ENCODE measurements around the gene TSPAN2.

The TSPAN2 gene

DNA sequence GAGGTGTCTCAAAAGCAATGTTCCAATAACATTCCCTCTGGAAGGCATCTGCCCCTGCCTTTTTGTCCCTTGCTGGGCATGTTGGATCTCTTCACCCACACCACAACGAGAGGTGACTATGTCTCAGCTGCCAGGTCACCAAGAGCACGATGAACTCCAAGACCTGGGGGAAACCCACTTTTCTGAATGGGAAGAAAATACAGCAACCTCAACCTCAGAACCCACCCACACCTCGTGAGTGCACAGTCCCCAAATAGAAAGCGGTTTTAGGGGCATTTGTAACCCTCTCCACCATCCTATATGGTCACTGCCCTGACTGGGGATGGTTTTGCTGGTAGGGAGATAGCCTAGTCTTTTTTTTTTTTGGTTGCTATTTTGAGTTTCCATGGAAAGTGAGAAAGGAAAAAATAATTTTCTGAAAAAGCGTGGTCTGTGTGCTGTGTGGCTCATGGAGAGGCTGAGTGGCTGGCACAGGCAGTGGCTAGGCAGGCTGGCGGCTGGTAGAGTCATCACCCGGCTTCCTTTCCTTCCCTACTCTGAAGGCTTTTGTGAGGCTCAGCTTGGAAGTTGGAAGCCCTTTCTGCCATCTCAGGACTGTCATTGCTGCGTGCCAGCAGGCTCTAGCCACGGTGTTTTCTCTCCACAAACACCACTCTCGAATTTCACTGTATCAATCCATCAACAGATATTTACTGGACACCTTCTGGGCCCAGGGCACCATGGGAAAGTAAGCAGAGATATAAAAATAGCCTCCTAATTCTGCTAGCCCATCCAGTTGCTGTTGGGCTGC, 15.8 kb downstream of the TSPAN2 start:
- no peak for DNase-seq

DNA sequence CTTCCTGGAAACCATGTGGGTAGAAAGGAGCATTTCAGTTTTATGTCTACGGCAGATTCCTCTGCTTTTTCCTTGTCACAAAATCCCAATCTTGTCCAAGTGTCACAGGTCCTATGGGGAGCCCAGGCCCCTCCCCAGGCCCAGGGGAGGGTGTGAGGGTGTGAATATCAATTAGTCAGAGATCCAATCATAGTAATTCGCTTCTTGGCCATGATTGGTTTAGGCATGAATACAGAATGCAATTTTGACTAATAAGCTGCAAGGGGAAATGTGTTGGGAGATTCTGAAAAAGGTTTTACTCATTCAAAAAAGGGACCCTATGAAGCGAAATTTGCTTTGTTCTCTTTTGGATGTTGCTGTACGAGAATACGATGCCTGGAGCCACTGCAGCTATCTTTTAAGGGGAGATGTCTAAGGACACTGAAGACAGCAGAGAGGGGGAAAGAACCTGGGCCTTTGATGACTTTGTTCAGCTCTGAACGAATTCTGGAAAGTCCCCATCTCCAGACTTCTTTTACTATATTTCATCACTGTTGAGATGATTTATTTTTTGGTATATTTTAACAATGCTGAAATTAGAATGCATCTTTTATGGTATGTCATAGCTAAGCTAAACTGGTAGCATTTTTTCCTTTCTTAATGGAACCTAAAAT, 18.2 kb downstream of the TSPAN2 start:
- no peak for DNase-seq

DNA sequence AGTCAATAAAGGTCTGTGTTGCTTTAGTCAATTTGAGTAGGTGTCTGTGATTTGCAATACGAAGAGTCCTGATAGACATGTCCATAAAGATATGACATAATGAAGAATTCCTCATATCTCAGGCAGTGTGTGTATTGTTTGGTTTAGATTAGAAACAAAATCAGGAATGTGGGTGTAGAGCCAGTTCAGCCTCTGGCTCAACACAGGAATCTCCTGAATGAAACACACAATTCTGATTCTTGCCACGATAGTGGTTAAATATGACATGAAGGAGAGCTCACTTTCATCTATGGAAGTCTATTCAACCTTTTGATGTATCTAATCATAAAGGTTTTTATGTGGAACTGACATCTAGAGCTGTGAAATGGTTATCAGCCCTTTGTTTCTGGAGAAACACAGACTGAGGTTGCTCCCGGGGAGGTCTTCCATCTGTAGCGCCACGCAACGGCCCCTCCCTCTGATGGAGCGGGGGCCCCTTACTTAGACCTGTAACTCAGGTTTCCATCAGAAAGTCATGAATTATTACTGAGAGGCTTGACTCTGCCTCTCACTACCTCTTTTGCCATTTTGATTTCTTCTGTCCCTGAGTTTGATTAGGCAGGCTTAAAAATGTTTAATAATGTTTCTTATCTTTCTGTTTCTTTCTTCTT, 19.5 kb downstream of the TSPAN2 start:
- DNase-seq = no peak

DNA sequence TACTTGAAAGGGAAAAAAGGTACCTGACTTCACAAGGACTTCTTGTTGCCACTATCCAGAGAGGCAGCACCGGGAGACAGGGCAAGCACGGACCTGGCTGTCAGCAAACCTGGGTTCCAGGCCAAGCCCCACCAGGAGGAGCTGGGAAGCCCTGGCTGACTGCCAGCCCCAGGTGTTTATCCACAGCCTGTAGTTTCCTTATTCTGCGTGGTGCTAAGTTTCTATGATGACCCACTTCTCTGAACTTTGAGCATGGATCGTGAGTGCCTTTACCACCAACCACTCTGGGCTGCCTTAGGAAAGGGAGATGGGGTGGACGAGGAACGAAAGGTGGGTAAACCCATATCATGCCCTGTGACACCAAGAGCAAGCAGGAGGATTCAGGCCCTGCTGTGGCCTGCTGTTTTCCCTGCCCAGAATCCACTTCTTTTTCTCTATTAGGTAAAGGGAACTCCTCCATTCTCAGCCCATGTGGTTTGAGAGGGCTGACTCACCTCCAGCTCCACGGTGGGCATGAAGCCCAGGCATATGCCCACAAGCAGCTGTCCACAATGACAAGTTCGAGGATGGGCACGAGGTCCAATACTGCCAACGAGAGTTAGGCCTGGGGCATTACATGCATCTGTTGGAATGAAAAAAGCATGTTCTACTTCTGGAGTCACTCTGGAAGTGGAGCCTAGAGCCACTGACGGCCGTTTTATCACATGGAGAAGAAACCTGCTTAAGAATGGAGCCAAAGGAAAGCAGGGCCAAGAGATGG, 20.3 kb downstream of the TSPAN2 start:
- DNase-seq = no peak

DNA sequence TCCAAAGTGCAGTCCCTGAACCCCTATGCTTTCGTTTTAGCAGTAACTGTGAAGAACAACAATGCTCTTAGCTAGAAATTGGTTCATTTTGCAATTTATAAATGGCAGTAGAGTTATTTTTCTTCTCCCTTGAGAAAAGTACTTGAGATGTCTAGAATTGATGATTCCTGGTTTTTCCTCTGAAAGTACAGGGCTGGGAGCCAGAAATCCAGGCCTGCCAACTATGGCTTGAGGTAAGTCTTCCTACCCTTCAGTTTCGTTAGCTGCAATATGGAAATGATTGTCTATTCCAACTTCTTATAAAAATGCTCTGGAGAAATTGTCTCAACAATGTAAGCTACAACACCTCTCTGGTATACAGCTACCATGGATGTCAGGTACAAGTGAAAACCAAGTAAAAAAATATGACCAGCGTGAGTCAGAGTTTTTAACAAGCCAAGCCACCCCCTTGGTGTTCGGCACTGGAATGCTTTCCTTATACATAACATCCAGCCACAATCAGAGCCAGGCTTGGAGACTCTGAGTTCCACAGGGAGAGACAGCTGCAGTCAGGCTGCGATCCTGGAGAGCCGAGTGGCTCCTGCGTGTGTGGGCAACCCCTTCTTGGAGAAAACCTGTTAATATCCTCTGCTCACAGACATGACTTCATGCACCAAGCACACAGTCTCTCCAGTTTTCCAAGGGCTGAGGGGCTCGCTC, 22.0 kb downstream of the TSPAN2 start:
- DNase-seq = no peak

DNA sequence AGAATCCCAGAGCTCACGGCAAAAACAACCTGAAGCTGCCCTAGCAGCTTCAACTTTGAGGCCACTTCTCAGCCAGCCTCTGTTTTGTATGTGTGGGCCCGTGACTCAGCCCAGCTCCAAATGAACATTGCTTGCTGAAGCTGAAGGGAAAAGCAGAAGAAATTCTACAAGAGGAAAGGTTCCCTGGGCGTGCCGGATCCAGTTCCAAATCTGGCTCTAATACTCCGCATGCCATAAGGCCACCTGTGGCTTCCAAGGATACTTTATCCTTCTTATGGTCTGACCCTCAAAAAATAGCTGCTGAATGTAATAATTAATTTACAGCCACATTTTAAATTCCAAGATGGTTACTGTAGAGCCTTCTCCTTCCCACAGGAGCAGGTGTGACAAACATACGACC, 24.3 kb downstream of the TSPAN2 start:
- no peak for DNase-seq

DNA sequence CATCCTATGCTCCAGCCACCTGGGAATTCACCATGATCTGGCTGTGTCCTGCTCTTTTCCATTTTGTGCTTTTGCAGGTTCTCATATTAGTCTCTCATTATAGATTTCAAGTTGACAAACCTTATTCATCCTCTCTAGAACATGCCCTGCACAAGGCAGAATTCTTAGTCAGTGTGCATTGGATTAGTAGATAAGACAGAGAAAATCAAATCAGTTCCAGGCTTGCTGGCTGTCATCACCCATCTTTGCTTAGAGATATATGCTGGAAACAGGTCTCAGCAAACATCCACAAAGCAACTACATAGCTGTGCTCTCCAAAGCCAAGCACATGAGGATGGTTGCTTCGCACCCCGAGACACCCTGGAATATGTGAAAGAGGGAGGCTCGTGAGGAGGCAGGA, 24.8 kb downstream of the TSPAN2 start:
- DNase-seq = no peak

DNA sequence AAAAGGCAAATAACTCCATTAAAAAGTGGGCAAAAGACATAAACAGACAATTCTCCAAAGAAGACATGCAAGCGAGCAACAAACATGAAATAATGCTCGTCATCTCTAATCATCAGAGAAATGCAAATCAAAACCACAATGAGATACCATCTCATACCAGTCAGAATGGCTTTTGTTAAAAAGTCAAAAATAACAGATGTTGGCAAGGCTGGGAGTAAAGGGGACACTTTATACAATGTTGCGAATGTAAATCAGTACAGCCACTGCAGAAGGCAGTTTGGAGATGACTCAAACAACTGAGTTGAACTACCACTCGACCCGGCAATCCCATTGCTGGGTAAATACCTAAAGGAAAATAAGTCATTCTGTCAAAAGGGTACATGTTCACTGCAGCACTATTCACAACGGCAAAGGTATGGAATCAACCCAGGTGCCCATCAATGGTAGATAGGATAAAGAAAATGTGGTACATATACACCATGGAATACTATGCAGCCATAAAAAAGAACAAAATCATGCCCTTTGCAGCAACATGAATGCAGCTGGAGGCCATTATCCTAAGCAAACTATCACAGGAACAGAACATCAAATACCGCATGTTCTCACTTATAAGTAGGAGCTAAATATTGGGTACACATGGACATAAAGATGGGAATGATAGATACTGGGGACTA, 25.9 kb downstream of the TSPAN2 start:
- no peak for DNase-seq

DNA sequence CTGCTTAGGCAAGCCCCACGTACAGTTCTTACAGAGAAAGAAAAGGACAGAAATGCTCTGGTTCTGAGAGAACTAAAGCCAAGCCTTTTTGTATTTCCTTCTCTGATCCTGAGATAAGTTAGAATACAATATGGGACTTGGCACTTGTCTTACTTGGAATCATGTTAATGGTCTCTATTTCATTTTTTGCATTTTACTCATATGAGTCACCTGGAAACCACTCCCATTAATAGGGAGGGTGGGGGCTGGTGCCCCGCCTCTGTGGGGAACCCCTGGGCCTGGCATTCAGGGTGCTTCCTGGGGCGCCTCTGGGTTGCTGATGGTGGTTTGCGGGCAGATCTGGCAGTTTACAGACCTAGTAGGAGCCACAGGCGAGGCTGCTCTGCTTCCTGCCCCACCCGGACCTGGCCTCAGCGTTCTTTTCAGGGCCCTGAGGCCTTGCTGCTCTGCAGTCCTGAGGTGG, 26.7 kb downstream of the TSPAN2 start:
- peak; percentile 79 for DNase-seq

DNA sequence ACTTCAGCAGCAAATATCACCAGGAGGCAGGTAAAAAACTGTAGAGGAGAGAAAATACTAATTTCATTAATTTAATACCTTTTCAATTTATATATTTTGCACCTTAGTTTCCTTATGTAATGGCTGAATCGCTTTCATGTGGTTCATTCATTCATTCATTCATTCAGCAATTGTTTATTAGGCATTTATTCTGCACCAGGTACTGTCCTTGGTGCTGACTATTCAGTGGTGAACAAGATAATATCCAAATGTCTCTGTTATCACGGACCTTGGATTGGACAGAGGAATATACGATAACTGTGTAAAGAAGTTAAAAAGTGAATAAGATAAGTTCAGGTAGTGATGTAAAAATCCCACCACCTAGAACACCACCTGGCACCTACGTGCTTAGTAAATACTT, 28.8 kb downstream of the TSPAN2 start:
- DNase-seq = no peak

DNA sequence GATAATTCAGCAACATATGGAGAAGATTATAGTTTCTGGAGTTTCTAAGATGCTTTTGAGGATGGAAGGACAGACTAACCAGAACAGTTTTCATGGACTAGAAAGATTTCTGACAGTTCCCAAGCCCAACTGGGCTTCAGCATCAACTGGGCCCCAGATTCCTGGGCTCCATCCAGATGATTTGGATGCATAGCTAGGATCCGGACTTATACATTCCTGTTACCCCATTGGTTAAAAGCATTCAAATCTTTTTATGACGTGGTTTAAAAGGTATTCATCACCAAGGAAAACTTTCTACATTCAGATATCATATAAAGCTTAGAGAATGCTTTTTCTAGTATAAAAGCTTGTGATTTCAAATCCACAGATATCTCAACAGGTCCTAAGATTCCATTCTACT, 30.0 kb downstream of the TSPAN2 start:
- no peak for DNase-seq

DNA sequence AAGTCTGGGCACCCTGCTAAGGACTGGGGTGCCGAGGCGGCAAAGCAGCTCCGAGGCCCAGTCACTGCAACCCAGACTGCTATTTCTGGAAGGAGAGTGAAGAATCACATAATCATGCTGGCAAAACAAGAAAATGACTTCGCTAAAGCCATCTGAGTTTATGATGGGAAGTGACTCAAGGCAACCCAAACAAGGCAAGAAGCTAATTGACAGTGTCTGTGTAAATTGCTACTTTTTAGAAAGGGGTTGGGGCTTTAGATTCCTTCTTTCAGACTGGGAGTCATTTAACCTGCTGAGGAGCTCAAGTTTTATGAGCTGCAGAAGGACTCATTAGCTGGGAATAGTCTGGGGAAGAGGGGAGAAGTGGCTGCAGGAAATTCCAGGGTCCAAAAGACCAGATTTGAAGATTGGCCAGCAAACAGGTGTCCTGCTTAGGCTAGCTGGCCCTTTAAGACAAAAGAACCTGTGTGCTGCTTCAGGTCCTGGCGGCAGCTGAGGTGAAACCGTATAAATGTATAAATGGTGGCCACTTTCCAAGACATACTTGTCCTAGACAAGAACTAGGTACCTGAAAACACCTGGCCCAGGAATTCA, 31.5 kb downstream of the TSPAN2 start:
- no peak for DNase-seq

DNA sequence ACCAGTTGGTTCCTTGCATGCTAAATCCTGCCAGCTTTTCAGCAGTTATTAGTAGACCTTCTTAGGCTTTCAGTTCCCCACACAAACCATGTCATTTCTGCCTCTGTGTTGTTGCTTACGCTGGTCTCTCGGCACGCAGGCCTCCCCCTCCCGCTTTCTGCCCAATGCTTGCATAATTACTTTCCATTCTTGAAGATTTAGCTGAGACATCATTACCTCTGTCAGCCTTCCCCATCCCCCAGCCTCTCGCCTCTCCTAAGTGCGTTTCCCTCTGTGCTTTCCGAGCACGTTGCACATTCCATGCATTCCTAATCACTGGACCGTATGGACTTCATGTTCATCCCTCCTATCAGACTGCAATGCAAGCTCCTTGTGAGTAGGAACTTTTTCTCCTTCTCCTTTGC, 32.9 kb downstream of the TSPAN2 start:
- DNase-seq = no peak

DNA sequence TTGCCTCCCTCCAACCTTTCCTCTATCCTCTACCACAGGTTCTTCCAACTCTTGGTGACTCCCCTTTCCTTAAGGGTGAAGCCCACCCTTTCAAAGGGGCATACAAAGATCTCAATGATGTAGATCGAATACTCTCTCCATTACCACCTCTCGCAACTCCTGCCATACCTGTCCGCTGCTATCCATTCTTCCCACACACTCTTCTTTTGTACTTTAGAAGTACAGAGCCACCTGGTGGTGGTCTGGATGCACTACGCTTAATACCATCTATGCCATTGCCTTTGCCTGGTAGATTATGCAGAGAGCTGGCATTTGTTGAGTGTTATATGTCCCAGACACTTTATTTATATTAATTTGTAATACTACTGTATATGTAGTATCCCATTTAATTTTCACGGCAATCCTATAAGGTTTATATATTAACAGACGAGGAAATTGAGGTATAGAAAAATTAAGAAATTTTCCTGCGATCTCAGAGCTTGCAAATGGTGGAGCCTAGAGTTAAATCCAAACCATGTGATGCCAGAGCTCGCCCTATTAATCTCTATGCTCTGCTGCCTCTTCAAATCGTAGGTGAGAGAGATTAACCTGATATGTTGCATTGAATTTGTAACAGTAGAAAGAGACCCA, 36.7 kb downstream of the TSPAN2 start:
- DNase-seq = peak; percentile 47

DNA sequence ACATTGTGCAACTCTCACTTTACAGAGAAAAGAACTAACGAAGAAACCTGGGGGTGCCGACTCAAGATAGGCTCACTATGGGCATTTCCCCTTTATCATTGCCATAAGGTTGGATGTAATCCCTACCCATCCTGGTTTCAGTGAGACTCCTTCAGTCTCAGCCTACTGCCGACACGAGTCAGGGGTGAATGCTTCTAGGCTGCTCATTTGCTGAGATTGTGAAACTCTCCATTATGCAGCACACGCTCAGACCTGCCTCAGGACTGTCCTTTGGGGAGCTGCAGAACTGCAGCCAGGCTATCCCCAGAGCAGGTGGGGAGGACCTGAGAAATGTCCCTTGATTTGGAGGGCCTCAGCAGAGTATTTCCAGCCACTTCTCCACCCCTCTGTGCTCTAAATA, 37.5 kb downstream of the TSPAN2 start:
- no peak for DNase-seq

DNA sequence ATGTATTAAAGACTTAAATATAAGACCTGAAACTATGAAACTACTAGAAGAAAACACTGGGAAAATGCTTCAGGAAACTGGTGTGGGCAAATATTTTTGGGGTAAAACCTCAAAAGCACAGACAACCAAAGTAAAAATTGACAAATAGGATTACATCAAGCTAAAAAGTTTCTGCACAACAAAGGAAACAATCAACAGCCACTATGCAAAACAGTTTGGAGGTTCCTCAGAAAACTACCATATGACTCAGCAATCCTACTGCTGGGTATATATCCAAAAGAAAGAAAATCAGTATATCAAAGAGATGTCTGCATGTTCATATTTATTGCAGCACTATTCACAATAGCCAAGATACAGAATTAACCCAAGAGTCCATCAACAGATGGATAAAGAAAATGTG, 42.6 kb downstream of the TSPAN2 start:
- DNase-seq = no peak

DNA sequence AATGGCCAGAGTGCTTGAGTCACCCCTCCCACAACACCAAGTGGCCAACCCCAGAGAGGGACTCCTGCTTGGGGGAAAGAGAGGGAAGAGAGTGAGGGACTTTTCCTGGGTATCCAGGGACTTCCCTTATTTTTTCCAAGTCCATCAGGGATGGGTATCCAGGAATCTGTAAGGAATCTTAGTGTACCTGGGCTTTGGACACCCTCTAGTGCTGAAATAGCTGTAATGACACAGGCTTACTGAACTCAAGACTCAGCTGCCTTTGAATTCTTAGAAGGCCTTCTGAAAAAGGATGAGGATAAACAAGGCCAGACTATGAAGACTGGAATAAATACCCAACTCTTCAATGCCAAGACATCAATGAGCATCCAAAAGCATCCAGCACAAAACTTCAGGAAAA, 47.6 kb downstream of the TSPAN2 start:
- no peak for DNase-seq

DNA sequence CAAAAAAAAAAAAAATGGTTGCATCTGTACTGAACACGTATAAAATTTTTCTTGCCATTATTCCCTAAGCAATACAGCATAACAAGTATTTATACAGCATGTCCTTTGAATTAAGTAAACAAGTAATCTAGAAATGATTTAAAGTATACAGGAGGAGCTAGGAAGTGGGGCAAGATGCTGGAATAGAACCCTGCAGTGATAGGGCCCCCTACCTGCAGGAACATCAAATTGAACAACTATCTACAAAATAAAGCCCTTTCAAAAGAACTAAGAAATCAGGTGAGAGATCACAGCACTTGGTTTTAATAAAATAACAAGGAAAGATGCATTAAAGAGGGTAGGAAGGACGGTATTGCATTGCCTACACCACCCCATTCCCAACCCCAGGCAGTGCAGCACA, 48.8 kb downstream of the TSPAN2 start:
- no peak for DNase-seq

DNA sequence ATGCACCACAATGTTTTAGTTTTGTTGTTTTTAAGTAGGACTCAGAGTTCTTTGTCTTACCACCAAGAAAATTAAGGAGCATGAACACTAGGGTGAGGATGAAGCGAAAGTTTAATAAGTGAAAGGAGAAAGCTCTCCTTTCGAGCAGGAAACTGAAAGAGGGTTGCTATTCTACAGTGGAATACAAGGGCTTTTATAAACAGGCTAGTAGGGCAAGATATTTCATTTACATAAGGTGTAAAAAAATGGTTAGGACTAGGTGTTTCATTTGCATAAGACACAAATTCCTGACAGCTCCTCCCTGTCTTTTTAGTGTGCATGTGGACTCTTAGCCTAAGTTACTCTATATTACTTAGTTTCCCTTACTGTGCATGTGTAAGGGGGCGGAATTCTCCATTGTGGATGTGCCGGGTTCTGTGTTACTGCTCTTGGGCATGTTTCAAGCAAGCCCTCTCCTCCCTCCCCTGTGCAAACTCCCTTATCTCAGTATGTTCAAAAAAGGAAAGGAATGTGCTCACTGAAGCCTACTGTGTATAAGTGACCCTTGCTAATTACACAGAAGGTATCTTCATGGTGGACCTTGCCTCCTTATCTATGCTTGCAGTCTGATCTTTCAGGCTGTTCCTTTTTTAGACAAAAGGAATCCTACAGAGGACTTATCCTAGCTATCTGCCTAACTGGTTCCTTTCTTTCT, 52.3 kb downstream of the TSPAN2 start:
- no peak for DNase-seq

DNA sequence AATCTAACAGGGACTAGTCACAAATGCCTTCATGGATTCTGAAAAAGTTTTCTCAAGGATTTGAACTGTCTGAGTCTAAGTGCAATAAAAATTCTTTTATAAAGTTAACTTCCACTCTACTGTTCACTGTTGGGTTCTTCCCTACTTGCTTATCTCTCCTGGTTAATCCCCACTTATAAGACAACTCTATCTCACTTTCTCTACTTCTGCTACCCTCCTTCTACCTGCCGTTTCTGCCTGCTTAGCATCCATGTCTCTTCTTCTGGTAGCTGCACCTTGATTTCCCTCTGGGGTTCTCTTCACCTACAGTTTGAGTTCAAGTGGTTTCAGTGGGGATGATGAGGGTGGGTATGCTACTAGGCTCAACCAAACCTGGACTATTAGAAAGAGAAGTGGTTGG, 53.7 kb downstream of the TSPAN2 start:
- no peak for DNase-seq

DNA sequence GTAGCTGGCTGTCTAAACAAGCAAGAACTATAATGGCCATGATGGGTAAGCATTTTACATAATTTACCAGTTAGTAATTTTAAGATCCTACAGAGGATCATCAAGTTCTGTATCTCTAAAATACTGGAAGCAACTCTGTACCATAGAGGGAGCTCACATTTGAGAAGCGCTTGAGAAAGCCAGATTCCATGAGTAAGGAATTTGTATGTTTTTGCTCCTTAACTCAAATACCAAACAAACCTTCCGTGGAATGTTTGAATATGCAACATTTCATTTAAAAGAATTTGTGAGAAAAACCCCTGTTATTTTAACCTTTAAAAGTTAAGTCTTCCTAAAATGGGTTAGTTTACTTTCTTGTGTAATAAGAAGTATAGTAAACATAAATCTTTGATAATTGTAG, 57.7 kb downstream of the TSPAN2 start:
- DNase-seq = no peak
